Measurements from ENCODE around the gene EGFLAM. TPM values are rescaled to one million over a fixed set of nuclear protein-coding genes. Genes with fewer than 3 reads are reported as not detected.

The EGFLAM gene
- total RNA-seq, 1 experiment from 2014 or later = 0.33 TPM

GRCh38 chr5:38208782-38209378 is 49.5 kb upstream of the EGFLAM start:
- Histone ChIP-seq H3K4me1 (ENCODE audit: insufficient read depth, low read length) (no peaks in the 10 kb centered on the region), H2BK20ac (ENCODE audit: low read depth, low read length, poor library complexity, severe bottlenecking) (no peak overlapping the region), H3K56ac (ENCODE audit: insufficient read length, low read depth, low read length) (no peak overlapping the region), H2BK15ac (ENCODE audit: low read depth, low read length) (no peak overlapping the region), H4K91ac (ENCODE audit: insufficient read length, low read depth, low read length) (no peak overlapping the region), H3K9ac (ENCODE audit: extremely low read depth, insufficient read length, low read length) (no peak overlapping the region), H3K4ac (ENCODE audit: low read depth, low read length) (no peak overlapping the region), H2AFZ (ENCODE audit: low read length) (no peak overlapping the region), H3K18ac (ENCODE audit: insufficient read length, low read depth, low read length) (no peak overlapping the region), H3K27me3 (ENCODE audit: insufficient read depth, low read length) (no peaks in the 10 kb centered on the region), H3K23me2 (ENCODE audit: insufficient read length, low read depth, low read length, poor library complexity, severe bottlenecking) (no peaks in the 10 kb centered on the region), H4K20me1 (ENCODE audit: control insufficient read depth, insufficient read depth, insufficient read length) (no peaks in the 10 kb centered on the region), H3K27ac (ENCODE audit: insufficient read length, low read depth, low read length) (no peak overlapping the region), H3K79me1 (ENCODE audit: insufficient read depth, low read depth, low read length, poor library complexity, severe bottlenecking) (no peaks in the 10 kb centered on the region), H2BK5ac (ENCODE audit: insufficient read length, low read length) (no peak overlapping the region), H3K4me2 (ENCODE audit: insufficient read depth, insufficient read length, low read length) (no peak overlapping the region), H2BK12ac (ENCODE audit: insufficient read length, low read depth, low read length) (no peak overlapping the region), H4K8ac (replicated peaks; ENCODE audit: insufficient read length, low read depth, low read length) (no peak overlapping the region), H3T11ph (ENCODE audit: low read length) (no peak overlapping the region), H4K5ac (ENCODE audit: insufficient read length, low read depth, low read length) (no peak overlapping the region), H2AK5ac (ENCODE audit: insufficient read length, low read length) (no peak overlapping the region), H2BK120ac (ENCODE audit: low read depth, low read length, poor library complexity, severe bottlenecking) (no peak overlapping the region), H3K23ac (ENCODE audit: insufficient read length, low read depth, low read length) (no peak overlapping the region), H3K14ac (ENCODE audit: insufficient read depth, low read length) (no peak overlapping the region), H3K79me2 (ENCODE audit: insufficient read depth, low read length) (no peaks in the 10 kb centered on the region), H3K9me3 (ENCODE audit: control insufficient read depth, low read depth, low read length) (no peaks in the 10 kb centered on the region)
- no CpG with 5 or more reads among the region's 1 CpG for WGBS (ENCODE audit: extremely low coverage, insufficient read length, low lambda C conversion rate)
- Mint-ChIP-seq H3K27ac (no peak overlapping the region), H3K4me1 (no peaks in the 10 kb centered on the region), H3K4me3 (no peak overlapping the region), H3K9me3 (peaks cover 0 to 3% of the 10 kb centered on the region in 2 experiments; a peak in 1 of 5 replicates), H3K27me3 (ENCODE audit: low read depth) (peaks cover 3% of the 10 kb centered on the region; the same call in 1 of the 2 replicates), H3K36me3 (ENCODE audit: insufficient read depth in 1 of 3, low read depth in 3 of 3) (no peaks in the 10 kb centered on the region)
- DNase-seq = peak; percentile 58
- TF ChIP-seq CTCF (conservative IDR thresholded peaks at IDR 0.05) = peak; percentile 75
